Activated CD4-positive, alpha-beta T cell treated with anti-CD3 and anti-CD28 coated beads, Interleukin-2, amount 50 U/mL, for 16 hours (primary cell): ENCODE data around the gene DMKN.
A peak's percentile ranks its signal among the peaks of the same experiment; 100 is the strongest.
"Not testable (repeated sequence)": the region's sequence is repeated elsewhere in the genome, so short reads cannot be mapped to it uniquely, and the experiment has no call there.

Experiments used
- DNase-seq: peaks from one replicate; pipeline ENCODE4 v3.0.0-alpha.2; 2020

The DMKN gene

DNA sequence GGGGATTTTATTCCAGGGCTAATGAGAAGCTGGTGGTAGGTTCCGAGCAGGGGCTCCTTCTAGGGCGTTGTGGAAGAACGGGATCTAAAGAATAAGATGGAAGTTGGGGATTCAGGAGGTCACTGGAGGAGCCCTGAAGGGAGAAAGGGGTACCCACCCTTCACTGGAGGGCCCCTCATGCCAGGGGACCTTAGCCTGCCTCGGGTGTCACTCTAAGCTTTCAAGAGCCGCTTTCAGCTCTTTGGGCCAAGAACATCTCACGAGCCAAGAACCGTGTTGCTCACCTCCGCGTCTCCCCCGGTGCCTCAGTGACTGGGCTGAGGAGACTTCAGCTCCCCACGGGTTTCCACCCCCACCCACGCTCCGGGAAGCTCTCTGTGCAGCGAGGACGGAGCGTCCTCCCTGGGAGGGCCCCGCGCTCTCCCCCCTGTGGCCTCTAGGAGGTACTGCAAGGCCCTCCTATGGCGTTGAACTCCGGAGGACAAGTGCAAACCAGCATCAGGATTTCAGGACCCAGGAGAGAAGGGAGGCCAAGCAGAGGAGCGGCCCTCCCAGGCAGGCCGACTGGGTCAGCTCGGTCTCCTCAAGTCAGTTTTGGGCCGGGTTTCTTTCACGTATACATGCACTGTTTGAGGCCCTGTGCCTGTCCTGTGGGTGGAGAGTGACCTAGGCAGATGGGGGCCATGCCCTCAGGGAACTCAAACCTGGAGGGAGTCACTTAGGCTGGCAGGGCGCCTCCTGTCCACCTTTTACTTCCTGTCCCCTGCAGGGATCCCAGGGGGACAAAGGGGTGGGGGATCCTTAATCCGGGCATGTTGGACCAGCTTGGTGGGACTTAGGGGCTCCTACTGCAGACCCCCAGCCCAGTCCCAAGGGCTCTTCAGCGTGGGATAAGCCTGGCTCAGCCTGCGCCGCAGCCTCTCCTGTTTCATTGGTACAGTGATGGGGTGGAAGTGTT, 18.1 kb downstream of the DMKN start:
- DNase-seq, result peak; percentile 67

DNA sequence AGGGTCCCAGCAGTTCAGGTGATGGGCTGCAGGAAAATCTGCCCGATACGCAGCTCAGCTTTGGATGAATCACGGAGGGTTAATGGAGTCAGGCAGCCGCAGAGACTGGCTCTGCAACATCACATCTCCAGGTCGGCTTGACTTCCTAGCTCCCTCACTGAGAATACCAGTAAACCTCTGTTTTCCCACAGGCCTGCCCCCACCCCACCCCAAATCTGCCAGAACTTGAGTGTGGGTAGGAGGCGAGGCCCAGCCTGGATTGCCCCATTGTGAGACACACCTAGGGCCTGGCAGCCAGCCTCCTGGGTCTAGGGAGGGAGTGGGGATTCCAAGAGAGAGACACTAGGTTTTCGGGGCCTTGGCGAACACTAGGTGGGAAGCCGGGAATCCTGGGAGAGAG, 19.5 kb downstream of the DMKN start:
- no peak for DNase-seq

DNA sequence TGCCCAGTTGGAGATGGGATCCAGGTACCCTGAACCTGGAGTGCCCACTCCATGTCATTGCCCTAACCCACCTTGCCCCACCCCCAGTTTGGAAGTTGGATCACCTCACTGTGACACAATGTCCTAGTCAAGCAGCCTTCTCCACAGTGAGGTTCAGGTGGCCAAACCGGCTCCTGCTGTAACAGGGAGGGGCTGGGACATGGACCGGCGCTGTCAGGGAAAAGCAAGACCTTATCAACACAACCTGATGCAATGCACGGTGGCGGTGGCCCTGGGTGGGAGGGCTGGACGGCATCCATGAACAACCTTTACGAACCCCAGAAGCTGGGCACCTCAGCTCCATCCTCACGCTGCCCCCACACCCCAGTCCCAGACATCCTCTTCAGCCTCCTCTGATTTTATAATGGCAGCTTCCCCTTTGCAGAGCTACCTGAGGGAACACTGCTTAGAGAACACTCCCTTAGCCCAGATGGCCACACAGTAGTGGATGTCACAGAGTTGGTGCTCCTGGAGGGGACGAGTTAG, 21.6 kb downstream of the DMKN start:
- no peak for DNase-seq

DNA sequence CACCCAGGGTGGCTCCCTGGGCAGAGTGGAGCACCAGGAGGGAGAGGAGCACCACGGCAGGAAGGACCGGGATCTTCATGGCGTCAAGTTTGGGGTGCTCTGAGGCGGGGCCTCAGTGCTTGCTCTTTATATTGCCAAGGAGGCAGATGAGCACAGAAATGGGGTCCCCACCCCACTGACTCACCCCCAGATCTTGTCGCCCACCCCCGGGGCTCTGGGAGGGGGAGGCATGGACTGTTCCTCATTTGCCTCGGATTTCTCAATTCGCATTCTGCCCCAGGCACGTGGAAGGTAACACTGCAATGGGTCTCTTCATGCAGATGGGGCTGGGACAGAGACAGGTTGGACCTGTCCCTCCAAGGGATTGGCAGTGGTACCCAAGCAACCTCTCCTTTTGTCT, 23.1 kb downstream of the DMKN start, which contains the start of gene KRTDAP:
KRTDAP (minus strand) TSS at position 101 of the 400 bp plus-strand sequence; CDS start at position 79, 22 bp downstream.
- no peak for DNase-seq

DNA sequence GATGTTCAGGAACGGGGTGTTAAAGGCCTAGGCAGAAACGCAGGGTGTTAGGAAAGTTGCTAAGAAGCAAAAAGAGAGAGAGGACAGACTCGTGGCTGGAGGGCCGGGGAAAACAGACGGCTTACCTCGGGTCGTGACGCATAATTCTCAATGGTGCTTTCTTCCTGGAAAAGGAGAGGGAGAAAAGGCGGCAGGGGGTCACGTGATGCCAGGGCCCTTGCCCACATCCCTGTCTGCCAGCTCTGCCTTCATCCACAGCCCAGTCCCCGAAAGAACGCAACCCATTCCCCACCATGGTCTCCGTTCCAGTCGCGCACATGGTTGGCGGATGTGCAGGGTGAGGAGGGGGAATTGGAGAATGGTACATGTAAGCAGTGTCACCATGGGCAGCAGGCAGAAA, 24.8 kb downstream of the DMKN start:
- no peak for DNase-seq

DNA sequence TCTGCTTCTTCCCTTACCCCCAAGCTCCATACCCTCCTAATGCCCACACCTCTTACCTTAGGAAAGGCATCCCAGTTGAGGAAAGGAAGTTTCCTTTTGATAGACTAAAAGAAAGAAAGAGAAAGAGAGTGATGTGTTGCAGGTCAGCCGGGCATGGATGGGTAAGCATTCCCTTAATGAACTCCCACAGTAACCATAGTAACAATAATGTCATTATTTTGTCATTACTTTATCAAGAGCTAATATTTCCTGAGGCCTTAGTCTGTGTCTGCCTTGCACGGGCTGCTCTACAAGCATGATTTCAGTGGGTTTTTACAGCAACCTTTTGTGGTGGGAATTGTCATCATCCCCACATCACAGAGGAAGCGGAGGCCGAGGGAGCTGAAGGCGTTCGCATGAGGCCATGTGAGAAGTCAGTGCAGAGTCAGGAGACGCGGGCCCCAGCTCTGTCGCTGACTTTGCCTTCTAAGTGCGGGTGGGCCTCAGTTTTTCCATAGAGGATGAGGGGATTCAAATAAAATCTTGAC, 25.7 kb downstream of the DMKN start:
- no peak for DNase-seq

DNA sequence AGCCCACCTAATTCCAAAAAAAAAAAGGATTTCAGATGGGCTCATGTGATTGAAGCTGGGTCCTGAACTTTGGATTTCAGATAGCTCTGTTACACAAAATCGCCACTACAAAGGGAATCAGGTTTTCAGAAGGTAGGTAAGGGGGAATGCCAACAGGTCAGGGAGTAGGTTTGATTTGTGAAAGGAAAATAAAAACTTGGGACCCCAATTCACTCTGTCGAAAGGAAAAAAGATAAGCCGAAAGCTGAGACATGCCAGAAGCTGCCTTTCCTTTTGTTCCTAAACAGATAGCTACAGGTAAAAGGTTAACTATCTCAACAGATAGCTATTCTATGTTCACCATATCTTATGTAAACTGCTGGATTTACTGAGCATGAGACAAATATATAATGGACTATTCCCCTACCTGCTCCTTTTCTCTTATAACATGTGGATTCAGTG, 27.2 kb downstream of the DMKN start:
- DNase-seq, result no peak

DNA sequence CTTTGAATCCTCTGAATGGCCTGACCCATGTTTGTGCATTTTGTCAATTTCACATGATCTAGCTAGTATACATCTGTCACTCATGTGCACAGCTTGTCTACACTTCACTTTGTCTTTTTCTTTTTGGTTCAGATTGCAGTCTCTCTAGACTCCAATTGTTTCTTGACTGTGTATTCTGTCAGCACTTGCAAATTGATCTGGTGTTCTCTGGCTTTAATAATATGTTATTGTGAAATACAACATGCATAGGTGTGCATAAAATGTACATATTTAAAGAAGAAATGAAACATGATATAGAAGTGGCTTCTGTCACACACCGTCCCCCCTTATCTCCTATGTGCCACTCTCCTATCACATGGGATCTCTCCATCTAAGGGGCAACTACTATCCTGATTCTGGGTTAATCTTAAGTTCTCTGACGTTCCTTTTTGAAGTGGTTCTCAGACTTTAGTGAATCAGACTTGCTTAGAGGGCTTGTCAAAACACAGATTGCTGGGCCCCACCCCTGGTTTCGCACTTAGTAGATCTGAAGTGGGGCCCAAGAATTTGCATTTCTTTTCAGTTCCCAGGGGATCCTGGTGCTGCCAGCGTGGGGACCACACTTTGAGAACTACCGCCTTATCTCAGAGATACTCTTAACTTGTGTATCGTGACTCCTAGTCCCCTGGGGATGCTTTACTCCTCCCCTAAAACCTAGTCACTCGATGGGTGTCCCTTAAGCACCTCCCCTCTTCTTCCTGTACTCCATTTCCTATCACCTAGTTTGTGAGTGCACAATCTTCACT, 29.0 kb downstream of the DMKN start:
- DNase-seq, result no peak

DNA sequence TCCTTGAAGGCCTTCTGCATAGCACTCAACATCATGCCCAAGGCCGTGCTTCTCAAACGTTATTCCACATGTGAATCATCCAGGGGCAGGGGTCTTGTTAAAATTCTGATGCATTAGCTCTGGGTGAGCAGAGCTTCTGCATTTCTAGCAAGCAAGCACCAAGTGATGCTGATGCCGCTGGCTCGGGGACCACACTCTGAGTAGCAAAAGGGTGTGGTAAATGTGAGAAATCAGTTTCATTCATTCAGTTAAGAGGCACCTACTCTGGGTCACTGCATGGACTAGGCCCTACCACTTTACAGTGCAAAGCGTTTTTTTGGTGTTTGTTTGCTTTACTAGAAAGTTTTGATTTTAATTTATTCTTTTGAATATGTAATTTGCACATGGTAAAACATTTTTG, 30.4 kb downstream of the DMKN start:
- DNase-seq, result no peak

DNA sequence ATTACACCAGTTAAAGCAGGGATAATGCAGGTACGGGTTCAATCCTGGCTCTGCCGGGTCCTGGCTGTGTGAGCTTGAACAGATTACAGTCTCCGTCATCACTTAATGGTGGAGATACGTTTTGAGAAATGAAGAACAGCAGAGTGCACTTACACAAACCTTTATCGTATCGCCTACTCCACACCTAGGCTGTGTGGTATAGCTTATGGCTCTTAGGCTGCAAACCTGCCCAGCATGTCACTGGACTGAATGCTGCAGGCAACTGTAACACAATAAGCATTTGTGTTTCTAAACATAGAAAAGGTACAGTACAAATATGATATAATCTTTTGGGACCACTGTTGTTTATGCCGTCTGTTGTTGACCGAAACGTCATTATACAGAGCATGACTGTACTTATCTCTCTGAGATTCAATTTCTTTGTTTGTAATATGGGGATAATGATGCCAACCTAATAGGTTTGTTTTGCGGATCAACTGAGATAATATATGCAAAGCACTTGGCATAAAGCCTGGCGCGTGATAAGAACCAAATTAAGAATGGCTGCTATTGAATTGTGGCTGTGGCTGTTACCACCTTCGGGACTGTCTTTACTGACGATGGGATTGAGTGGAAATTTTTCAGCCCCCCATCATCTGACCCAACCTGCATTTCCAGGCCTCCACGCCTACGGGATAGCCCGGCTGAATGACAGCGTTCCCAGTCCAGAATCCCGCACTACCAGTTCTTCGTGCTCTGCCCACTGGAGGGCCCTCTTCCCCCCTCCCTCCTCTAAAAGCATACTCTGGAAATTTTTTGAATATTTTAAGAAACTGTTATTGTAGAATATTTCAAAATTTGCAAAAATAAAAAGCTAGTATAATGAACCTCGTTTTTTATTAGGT, 34.4 kb downstream of the DMKN start:
- DNase-seq, result no peak

DNA sequence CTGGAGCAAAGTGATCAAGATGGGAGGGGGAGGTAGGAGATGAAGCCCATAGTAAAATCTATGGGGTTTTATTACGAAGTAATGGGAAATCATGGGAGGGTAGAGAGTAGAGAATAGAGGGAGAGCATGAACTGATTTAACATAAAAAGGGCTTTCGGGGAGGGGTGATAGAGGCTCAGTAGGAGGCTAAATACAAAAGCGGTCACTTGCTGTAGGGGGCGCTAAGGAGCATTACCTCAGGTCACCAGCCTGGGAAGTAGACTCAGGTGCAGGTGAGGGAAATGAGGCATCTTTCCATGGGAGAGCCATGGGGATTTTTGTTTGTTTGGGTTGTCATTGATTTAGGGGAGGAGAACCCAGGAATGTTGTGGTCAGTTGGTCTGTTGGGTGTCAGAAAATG, 37.3 kb downstream of the DMKN start:
- no peak for DNase-seq

DNA sequence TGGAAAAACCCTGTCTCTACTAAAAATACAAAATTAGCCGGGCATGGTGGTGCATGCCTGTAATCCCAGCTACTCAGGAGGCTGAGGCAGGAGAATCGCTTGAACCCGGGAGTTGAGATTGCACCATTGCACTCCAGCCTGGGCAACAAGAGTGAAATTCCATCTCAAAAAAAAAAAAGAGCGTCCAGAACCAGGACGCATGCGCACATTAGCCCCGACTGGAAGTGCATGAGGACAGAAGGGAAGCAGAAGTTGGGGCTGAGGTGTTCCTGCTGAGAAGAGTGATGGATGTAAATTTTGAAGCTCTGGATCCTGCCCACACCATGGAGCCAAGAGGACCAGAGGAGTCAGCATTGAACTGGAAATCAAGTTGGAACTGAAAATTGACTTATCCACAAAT, 38.9 kb downstream of the DMKN start:
- DNase-seq, result not testable (repeated sequence)

DNA sequence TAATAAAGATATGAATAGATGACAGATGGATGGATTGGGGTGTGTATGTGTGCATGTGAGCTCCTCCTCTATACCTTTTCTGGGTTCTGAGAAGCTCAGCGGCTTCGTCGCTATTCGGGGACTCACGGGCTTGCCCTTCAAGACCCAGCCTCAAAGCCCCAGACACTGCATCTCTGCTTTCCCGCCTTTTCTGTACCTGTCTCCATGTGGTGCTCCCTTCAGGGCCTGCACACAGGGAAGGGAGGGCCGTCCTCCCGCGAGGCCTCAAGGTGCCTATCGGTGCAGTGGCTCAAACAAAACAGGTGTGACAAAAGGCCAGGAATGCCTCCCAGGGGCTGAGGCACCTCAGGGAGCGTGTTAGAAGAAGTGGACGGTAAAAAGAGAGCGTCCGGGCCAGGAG, 39.3 kb downstream of the DMKN start:
- no peak for DNase-seq

DNA sequence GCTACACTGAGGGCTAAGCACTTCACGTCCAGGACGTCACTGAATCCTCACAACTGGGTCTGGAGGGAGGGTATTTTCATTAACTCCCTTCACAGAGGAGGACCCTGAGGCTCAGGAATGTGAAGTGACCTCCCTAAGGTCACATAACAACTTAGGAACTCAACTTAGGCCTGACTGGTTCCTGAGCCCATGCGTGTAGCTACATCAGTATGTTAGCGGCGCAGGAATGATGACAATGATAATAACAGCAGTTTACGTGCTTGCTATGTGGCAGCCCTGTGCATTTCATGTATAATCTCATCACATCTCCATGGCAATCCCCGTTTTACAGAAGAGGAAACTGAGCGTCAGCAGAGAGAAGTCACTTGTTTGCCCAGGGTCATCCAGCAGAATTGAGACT, 41.5 kb downstream of the DMKN start:
- DNase-seq, result no peak

DNA sequence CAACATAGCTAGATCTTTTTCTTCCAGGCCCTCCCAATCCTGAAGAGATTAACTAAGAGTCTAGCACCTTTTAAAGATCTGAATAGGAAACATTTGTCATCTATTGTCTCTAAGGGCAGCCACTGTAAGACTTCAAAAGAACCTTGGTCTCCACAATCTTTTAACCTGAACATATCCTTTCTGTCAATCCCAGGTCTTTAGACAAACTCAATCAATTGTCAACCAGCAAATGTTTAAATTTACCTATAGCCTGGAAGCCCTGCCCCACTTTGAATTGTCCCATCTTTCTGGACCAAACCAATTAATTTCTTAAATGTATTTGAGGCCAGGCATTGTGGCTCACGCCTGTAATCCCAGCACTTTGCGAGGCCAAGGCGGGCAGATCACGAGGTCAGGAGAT, 42.4 kb downstream of the DMKN start:
- DNase-seq, result not testable (repeated sequence)

DNA sequence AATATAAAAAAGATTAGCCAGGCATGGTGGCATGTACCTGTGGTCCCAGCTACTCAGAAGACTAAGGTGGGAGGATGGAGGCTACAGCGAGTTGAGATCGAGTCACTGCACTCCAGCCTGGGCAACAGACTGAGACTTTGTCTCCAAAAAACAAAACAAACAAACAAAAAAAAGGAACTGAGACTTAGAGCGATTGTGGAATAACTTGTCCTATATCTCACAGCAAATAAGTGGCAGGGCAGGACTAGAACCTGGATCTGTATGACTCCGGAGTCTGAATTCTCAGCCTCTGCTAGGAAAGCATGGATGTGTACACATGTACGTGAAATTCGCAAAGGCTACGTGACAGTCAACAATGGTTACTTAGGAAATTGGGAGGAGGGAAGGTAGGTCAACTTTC, 43.3 kb downstream of the DMKN start:
- DNase-seq, result no peak

DNA sequence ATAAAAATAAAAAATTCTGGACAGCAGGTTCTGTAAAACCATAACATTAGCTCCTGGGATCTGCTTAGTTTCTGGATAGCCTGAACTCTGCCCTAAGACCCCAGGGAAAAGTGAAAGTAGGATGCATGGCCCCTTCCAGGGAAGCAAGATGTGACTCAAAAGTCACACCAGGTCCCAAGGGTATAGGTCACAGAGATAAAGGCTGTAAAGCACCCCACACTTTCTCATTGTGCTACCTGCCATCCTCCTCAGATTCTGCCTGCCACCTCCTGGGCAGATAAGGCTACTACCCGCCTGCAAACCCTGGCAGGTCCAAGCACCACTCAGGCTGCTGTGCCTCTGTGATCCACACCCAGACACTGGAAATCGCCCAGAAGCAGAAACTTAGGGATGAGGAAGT, 44.8 kb downstream of the DMKN start:
- peak; percentile 56 for DNase-seq

DNA sequence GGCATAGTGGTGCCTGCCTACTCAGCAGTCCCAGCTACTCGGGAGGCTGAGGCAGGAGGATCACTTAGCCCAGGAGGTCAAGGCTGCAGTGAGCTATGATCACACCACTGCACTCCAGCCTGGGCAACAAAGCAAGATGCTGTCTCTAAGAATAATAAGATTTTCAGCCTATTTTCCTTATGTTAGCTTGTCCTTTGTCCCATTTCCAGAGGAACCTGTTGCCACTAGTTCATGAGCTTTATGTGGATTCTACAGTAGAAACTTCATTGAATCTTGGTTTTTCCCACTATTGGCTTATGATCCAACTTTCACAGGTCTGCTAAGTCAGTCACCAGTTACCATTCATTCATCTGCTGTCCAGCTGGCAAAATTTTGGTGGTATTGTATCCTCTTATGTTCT, 47.2 kb downstream of the DMKN start:
- DNase-seq, result no peak

DNA sequence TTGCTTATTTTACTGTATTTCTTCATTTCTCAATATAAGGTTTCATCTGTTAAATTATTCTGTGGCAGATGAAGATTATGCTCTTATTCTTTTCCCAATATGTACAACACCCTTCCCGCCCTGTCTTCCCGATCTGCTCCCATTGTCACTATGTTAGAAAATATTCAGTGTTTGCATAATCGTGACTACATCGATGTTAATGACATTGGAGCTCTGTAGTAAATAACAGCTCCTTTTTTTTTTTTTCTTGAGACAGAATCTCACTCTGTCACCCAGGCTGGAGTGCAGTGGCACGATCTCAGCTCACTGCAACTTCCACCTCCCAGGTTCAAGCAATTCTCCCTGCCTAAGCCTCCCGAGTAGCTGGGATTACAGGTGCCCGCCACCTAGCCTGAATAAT, 50.5 kb downstream of the DMKN start:
- DNase-seq, result not testable (repeated sequence)

DNA sequence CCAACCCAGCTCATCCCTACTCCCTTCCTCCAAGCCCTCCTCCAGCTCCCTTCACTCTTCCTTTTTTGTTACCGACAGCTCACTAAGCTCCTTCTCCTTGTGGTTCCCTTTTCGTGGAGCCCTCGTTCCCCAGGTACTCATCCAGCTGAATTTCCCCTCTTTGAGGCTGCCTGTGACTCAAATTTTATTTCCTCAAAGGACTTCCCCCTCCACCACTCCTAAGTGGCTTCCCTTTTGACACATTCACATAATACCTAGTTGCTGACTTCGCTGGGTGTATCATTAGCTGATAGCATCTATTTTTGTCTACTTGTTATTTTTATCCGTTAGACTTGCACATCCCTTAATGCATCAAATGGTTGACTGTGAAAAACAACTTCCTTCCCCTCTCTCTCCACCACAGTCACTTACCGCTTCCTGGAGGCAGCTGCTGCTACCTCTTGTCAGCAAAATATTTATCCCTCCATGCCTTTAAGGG, 50.9 kb downstream of the DMKN start:
- peak; percentile 71 for DNase-seq

DNA sequence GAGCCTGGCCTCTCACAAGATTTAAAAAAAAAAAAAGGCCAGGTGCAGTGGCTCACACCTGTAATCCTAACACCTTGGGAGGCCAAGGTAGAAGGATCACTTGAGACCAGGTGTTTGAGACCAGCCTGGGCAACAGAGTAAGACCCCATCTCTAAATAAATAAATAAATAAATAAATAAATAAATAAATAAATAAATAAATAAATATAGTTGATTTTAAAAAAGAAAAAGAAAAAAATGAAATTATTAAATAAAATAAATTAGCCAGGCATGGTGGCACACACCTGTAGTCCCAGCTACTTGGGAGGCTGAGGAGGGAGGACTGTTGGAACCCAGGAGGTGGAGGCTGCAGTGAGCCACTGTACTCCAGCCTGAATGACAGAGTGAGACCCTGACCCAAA, 51.7 kb downstream of the DMKN start:
- DNase-seq, result not testable (repeated sequence)

DNA sequence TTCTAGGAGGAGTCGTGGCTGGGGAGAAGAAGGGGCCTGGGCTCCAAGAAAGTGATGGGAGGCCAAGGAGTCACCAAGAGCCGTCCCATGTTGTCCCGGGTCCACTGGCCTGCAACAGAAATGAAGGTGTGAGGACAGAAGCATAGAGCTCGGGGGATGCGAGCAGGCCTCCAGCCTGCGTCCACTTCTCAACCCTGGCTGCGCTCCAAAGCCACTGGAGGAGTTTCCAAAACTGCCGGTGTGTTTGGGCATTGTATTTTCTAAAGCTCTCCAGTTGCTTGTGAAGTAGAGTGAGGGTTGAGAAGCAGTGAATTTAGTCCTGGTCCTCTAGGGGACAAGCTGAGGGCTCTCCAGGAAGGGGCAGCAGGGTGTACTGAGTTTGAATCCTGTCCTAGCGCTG, 52.4 kb downstream of the DMKN start:
- no peak for DNase-seq
